GM12892 (cell line): ENCODE data around the gene NEDD8.

ENCODE experiments used
- POLR2A ChIP-seq: IDR thresholded peaks from 2 replicates; pipeline ENCODE4 v1.6.1; 2011; ENCODE audit warnings: low read depth, low read length, control low read depth
- POLR2AphosphoS5 ChIP-seq: IDR thresholded peaks from 2 replicates; pipeline ENCODE4 v1.6.1; 2011; ENCODE audit warnings: low read depth, low read length, control low read depth

- TF ChIP-seq POLR2A: no peak
- TF ChIP-seq POLR2AphosphoS5: no peak; the same call in 1 of the 2 replicates
Observed at GRCh38 chr14:24196071-24197055, 35.8 kb downstream of the NEDD8 start.
